ENCODE results near the gene STK10.
A peak's percentile ranks its signal among the peaks of the same experiment; 100 is the strongest.
"Not testable (repeated sequence)": the region's sequence is repeated elsewhere in the genome, so short reads cannot be mapped to it uniquely, and the experiment has no call there.

Gene STK10

DNA sequence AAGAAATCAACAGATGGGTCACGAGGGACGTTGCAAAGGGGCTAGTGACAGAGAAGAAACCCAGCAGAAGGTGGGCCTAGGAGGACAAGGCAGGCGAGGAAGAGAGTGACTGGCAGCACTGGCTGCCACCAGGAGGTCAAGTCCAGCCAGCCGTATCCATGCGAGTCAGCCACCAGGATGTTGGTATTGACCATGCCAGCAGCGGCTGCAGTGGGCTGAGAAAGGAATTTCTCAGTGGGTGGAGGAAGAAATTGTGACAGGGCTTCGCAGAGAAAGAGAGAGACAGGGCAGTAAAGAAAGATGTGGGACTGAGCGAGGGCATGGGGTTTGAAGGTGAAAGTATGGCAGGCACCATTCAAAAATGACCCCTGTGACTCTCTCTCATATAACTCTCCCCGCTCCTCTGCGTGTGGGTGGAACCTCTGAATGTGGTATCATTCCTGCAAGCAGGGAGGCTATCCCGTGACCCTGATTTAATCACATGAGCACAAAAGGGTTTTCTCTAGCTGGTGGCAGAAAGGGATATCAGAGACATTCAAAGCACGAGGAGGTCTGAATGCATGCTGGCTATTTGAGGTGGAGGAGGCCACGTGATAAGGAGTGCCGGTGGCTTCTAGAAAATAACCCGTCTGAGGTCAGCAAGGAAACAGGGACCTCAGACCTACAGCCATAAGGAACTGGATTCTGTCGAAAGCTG, 136.2 kb downstream of the STK10 start:
- peak; percentile 9 to 48 (median 30) for DNase-seq

DNA sequence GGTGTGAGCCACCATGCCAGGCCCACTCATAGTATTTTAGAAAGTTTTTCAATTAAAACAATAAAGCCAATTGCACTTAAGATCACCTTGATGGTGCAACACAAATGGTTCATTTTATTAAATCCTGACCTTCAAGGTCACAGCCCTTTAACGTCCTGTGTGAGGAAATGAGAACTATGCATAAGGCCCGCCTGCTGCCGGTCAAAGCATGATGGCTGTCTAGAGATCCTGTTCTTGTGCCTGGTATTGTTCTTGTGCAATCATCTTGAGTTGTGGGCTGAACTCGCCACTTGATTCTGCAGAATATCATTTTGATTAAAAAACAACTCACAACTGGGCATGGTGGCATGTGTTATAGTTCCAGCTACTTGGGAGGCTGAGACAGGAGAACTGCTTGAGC, 137.9 kb downstream of the STK10 start:
- peak; percentile 30 to 66 (median 62) for DNase-seq

DNA sequence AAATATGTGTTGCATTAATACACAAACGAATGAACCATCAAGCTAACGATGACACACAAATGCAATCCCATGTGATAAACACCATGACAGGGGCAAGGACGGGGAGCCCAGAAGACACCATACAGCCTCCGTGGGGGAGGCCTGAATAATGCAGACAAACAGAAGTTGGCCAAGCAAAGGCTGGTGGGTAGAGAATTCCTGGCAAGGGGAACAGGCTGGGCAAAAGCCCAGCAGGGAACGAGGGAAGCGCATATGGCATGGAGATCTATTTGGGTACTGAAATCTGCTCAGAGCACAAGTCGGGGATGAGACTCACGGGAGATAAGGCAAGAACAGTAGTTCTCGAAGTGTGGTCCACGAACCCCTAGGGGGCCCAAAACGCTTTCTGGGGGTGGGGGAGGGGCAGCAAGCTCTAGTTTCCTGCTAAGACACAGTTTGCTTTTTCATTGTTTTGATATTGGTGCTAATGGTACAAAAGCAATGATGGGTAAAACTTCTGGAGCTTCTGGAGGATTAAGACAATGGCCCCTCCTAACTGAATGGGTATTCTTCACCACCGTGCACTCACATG, 138.7 kb downstream of the STK10 start:
- no peak for DNase-seq

DNA sequence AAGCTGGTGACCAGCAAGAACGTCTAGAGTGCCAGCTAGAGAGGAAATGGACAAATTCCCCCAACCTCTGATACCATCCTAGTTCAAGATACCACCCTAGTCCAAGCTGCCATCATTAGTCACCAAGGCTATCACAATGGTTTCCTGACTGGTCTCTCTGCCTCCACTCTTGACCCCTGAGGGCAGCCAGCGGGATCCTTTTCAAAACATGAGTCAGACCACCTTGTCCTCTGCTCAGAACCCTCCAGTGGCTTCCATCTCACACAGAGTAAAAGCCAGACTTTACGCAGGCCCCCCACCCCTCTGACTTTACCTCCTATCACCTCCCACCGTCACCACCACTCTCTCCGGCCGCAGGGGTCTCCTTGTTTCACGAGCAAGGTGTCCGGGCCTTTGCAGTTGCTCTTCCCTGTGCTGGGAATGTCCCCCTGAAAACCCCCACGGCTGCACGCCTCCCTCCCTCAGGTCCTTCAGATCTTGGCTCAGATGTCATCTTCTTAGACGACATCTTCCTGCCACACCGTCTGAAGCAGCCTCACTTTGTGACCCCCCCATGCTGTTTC, 139.4 kb downstream of the STK10 start:
- peak in 1 of 4 experiments; percentile 24 for DNase-seq

DNA sequence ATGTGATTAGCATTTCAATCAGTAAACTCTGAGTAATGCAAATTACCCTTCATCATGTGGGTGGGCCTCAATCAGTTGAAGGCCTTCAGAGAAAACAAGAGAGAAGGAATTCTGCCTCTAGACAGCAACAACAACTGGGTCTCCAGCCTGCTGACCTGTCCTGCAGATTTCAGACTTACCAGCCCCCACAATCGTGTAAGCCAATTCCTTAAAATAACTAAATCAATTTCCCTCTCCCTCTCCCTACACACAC, 139.9 kb downstream of the STK10 start:
- no peak for DNase-seq

DNA sequence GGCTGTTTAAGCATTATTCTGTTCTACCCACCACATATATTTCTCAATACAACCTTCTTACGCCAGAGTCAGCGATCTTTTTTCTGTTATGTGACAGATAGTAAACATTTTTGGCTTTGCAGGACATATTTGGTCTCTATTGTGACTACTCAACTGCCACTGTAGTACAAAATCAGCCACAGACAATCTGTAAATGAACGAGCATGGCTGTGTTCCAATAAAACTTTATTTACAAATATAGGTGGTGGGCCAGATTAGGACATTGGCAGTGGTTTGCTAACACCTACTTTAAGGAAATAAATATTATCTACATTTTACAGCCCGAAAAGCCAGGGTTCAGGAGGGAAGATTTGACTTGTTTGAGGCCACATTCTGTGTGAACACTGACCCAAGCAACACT, 141.4 kb downstream of the STK10 start:
- DNase-seq, result peak in 3 of 4 experiments; percentile 21 to 46 (median 44)

DNA sequence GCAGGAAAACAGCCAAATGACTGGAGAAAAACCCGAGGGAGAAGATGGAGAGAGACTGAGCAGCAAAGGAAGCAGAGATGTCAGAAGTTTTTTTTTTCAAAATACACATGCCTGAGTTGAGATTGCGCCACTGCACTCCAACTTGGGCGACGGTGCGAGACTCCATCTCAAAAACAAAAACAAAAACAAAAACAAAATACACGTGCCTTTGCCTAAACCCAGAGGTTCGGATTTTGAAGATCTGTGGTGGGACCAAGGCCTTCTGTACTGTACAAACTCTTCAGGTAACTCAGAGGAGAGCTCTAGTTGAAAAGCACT, 142.8 kb downstream of the STK10 start:
- no peak for DNase-seq

DNA sequence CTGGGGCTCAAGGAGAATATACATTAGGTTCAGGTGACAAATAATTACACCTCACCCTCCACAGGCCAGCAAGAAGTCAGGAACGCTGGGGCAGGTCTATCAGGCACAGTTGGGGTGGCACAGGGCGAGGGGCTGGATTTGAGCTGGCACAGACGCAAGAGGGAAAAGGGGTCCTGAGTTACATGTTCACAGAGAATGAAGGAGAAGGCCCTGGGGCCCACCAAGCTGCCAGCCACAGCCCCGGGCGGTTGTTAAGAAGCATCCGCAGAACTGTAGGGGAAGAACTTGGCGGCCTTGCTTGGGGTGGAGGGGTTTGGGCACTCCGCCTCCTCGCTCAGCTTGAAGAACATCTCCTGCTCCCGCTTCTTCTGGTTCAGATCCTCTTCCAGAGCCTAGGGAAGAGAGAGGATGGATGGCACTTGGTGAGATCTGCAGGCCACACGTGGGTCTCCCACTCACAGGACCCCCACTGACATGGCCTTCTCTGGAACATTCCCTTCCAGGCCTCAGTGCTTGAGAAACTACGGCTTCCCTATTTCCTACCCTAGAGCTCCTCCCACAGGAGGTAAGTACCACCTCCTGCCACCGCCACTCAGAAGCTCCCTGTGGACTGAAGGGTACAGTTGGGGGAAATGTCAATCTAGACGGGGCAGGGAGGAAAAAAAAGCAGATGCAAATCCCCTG, 143.3 kb downstream of the STK10 start:
- peak in 3 of 4 experiments; percentile 31 to 41 (median 35) for DNase-seq

DNA sequence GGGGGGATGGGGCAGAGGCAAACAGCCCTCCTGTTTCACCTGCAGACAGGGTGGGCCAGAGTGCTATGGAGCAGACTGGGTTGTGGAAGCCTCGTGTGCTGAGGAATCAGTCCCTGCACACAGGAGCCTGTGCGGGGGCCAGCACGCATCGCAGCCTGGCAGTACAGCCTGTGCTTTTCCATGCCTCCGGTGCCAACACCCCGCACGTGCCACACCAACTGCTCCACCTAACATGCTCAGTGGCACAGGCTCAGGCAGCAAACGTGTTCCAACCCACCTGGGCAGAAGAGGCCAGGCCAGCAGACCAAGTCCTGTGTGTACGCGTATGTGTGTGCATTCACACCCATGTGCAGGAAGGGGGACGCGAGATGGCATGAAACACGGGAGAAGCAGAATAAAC, 144.2 kb downstream of the STK10 start:
- no peak for DNase-seq

DNA sequence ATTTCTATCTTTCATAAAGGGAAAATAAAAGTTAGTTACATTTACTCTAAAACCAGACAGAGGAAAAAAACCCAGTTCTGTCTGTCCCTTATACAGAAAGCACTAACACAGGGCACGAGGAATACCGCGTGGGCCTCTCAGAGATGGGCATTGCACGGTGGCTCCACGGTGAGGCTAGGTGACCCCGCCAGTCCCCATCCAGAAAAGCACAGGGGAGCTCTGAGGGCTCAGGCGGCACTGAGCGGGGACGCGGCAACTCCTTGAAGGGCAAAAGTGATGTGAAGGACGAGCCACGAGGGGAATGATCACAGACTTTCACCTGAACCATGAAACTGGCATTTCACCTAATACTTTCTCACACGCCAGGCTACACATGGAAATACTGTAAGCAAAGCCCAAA, 145.8 kb downstream of the STK10 start:
- DNase-seq, result no peak

DNA sequence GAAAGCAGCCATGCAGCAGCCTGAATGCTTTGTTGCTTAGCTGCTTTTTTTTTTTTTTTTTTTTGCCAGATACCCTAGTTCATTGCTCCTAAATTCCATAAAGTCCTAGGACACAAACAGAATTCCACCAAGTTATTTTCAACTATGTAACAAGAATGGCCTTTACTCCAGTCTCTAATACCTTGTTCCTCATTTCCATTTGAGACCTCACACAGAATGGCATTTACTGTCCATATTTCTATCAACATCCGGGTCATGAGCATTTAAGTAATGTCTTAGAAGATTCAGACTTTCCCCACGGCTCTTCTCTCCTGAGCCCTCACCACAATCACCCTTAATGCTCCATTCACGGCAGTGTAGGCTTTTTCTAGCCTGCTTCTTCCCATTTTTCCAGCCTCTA, 149.9 kb downstream of the STK10 start:
- peak in 2 of 4 experiments; percentile 32 to 38 for DNase-seq

DNA sequence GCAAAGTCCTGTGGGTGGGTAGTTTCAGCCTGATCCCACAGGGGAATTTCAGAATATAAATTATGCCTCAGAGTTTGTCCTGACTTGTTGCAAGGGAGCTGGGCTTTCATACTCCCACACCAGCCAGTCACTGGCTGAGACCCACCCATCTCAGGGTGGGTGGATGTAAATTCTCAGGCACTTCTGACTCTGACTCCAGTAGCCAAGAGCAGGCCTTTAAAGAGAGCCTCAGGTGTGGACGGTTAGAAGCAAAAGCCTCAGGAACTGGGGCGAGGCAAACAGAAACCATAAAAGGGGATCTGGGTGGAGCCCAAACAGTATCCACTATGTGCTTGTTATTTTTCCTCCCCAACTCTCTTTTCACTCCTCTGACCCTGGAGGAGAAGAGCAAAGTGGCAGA, 153.0 kb downstream of the STK10 start:
- peak; percentile 29 to 51 (median 38) for DNase-seq

DNA sequence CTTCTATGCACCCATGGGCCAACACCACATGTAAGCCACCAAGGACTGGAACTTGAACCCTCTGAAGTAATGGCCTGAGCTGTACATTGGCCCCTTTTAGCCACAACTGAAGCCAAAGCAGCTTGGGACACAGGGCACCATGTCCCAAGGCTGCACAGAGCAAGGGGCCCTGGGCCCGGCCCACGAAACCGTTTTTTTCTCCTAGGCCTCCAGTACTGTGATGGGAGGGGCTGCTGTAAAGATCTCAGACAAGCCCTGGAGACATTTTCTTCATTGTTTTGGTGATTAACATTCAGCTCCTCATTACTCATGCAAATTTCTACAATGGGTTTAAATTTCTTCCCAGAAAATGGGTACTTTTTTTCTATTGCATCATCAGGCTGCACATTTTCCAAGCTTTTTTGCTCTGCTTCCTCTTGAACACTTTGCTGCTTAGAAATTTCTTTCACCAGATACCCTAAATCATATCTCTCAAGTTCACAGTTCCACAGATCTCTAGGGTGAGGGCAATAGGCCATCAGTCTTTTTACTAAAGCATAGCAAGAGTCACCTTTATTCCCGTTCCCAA, 156.0 kb downstream of the STK10 start:
- DNase-seq, result no peak

DNA sequence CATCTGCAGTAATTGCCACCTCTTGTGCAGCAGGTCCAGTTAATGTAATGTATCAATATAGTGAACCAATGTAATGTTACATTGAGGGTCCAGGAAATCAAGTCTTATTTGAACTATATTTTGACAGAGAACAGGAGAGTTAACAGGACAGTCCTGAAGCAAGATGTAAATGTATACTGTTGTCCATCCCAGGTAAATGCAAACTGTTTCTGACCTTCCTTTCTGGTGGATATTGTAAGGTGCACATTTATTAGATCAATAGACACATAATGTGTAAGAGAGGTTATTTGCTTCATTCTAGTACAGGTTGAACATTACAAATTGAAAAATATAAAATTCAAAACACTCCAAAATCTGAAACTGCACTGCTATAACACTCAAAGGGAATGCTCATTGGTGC, 158.1 kb downstream of the STK10 start:
- DNase-seq, result no peak

DNA sequence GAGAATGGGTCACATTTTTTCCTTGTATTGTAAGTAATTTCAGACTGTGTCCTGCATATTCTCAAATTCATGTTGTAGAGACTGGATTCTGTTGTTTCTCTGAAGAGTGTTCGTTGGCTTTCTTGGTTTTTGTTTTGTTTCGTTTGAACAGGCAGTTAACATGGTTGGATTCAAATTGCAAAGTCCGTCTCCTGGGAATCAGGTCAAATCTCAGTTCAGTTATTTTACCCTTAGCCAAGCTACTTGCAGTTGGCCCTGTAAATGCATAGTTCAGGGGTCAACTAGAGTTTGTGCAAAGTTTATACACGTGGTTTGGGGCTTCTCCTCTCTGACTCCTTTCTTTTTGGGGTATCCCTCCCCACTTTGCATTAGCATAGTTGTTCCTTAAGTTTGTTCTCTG, 159.9 kb downstream of the STK10 start:
- no peak for DNase-seq

DNA sequence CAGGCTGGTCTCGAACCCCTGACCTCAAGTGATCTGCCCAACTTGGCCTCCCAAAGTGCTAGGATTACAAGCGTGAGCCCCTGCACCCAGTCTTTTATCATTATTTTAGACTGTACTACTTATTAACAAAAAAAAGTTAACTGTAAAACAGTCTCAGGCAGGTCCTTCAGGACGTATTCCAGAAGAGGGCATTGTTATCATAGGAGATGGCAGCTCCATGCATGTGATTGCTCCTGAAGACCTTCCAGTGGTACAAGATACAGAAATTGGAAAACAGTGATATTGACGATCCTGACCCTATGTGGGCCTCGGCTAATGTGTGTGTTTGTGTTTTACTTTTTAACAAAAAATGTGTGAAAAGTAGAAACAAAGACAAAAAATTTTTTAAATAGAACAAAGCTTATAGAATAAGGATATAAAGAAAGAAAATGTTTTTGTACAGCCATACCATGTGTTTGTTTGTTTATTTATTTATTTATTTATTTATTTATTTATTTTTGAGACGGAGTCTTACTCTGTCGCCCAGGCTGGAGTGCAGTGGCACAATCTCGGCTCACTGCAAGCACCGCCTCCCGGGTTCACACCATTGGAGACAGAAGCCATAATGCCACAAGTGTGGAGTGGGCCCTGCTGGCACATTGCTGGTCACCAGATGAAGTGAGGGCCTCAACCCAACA, 167.8 kb downstream of the STK10 start:
- DNase-seq, result not testable (repeated sequence)

DNA sequence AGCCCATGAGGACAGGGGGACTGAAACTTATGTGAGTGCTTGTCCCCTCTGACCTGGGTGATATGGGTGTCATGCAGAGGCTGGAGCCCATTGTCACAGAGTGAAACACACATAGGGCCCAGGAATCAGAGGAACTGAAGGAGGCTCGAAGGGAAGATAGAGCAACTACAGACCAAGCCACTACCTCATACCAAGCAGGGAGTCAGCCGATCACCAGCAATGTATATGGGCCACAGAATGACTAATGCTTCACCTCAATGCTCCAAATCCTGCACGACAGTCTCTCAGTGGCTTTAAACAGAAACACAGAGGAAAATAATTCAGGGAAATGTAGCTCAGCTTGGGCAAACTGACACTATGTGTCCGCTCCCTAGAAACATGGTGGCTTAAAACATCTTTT, 172.7 kb downstream of the STK10 start:
- no peak for DNase-seq

DNA sequence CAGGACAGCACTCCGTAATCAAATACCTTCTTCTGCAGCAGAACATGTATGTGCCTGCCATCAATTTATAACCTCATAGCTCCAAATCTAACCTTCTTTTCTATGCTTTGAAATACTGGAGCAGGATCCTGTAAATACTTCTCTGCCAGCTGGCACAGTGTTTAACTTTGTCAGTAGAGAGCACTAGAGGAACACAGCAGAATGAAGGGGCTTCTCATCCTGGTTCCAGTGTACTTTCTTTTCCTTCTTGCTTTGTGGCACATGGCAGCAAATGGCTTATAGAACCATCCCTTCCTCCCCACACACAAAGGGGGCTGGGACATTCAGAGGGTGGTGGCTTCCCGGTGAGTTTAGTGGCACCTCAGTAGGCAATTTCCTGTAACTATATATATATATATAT, 177.7 kb downstream of the STK10 start:
- DNase-seq, result no peak

DNA sequence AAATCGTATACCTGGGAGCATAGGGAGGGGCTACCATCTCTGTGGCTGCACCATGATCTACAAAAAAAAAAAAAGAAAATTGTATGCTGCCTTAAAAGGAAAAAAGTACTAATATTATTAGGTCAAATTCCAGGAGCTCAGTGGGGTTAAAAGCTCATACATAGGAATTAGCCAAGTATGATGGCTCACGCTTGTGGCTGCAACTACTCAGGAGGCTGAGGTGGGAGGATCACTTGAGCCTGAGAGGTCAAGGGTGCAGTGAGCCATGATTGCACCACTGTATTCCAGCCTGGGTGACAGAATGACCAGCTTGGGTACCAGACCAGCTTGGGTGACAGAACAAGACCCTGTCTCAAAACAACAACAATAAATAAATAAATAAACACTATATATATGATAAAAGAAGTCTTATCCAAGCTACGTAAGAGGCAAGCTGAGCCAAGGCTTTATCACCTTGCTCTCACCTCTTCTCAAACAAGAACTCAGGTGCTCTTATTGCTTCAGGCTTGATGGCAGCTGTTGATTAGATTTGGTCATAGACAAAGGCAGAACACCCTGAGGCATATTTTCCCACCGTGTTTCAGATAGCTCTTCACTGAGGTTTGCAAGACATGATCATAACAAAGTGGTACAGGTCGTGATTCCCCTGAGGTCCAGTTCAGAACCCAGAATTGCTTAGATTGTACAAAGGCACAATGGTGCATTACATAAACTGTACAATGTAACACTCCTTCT, 178.3 kb downstream of the STK10 start:
- peak in 3 of 4 experiments; percentile 17 to 28 (median 23) for DNase-seq

DNA sequence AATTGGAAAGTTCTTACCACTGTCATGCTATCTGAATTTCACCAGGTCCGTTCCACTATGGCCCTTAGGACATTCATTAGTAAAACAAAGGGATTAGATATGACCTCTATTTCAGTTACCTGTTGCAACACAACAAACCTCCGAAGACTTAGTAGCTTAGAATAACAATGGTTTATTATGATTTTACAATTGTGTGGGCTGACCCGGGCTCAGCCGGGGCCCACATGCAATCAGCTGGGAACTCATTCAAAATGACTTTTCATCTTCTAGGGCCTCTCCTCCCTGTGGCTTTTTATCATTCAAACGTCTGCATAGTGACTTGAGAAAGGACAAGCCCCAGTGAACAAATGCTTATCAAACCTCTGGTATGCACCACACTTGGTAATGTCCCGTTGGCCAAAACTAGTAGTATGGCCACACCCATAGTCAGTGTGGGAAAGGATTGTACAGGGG, 179.3 kb downstream of the STK10 start:
- DNase-seq, result no peak

DNA sequence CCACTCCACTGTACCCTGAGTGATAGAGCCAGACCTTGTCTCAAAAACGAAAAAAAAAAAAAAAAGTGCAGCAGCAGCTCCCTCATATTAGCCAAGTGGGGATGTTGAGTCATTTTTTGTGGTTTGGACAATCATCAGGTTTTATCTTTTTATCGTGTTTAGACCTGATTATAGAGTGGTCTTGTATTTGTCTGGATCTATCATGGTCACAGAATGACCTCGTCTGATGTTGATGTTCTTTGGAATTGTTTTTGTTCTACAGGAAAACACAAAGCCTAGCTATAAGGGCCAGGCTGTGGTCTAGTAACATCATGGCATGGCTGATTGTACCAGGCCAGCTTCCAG, 179.9 kb downstream of the STK10 start:
- DNase-seq, result no peak

Data from suppressor macrophage (primary cell).